Astrocyte (in vitro differentiated cells and primary cell): Measurements from ENCODE around the gene HERC6. TPM values are rescaled to one million over a fixed set of nuclear protein-coding genes. Genes with fewer than 3 reads are reported as not detected.
"Not testable (repeated sequence)": the region's sequence is repeated elsewhere in the genome, so short reads cannot be mapped to it uniquely, and the experiment has no call there.

Source experiments
- DNase-seq: peaks from one replicate; pipeline ENCODE4 v3.0.0-alpha.2; 2010; ENCODE audit warnings: low read depth
- FAIRE-seq: peaks from 2 replicates; lab custom pipeline; 2011; peaks lifted over from hg19 to GRCh38; lab: Jason Lieb, UNC
- H2AFZ ChIP-seq: 2 replicates; pipeline ENCODE4 v1.6.0; 2012; ENCODE audit warnings: low read depth, low read length, inconsistent platforms
- H3K27ac ChIP-seq: 2 replicates; pipeline ENCODE4 v1.5.1; 2011; ENCODE audit warnings: low read depth, low read length, inconsistent platforms
- H3K27me3 ChIP-seq: 2 replicates; pipeline ENCODE4 v1.6.0; 2011; ENCODE audit warnings: low read length, inconsistent platforms; ENCODE audit not compliant: insufficient read depth
- H3K36me3 ChIP-seq: 2 replicates; pipeline ENCODE4 v1.5.1; 2011; ENCODE audit warnings: low read length, inconsistent platforms; ENCODE audit not compliant: insufficient read depth
- H3K4me1 ChIP-seq: 2 replicates; pipeline ENCODE4 v1.5.1; 2011; ENCODE audit warnings: low read length, inconsistent platforms; ENCODE audit not compliant: insufficient read depth
- H3K4me2 ChIP-seq: 2 replicates; pipeline ENCODE4 v1.6.0; 2012; ENCODE audit warnings: low read length, inconsistent platforms
- H3K4me3 ChIP-seq: 2 replicates; pipeline ENCODE4 v1.5.1; 2011; ENCODE audit warnings: low read depth, mild to moderate bottlenecking, low read length, inconsistent platforms; ENCODE audit not compliant: insufficient read depth
- H3K79me2 ChIP-seq: 2 replicates; pipeline ENCODE4 v1.6.0; 2012; ENCODE audit warnings: mild to moderate bottlenecking, low read length, inconsistent platforms; ENCODE audit not compliant: insufficient read depth
- H3K9ac ChIP-seq: 2 replicates; pipeline ENCODE4 v1.6.0; 2012; ENCODE audit warnings: mild to moderate bottlenecking, low read length, inconsistent platforms
- H3K9me3 ChIP-seq: 2 replicates; pipeline ENCODE4 v1.5.1; 2012; ENCODE audit warnings: low read depth, mild to moderate bottlenecking, low read length, inconsistent platforms; ENCODE audit not compliant: insufficient read depth
- H4K20me1 ChIP-seq: 2 replicates; pipeline ENCODE4 v1.6.0; 2012; ENCODE audit warnings: low read length, inconsistent platforms; ENCODE audit not compliant: insufficient read depth
- H3K27ac Mint-ChIP-seq: one replicate; pipeline ENCODE4 v1.8.0; 2021; ENCODE audit warnings: mild to moderate bottlenecking, mixed read lengths; ENCODE audit not compliant: unreplicated experiment
- H3K27me3 Mint-ChIP-seq: one replicate; pipeline ENCODE4 v1.8.0; 2021; ENCODE audit warnings: low read depth, mixed read lengths; ENCODE audit not compliant: unreplicated experiment
- H3K36me3 Mint-ChIP-seq: one replicate; pipeline ENCODE4 v1.8.0; 2021; ENCODE audit warnings: low read depth, mixed read lengths; ENCODE audit not compliant: unreplicated experiment
- H3K4me1 Mint-ChIP-seq: one replicate; pipeline ENCODE4 v1.8.0; 2021; ENCODE audit warnings: low read depth, mixed read lengths; ENCODE audit not compliant: unreplicated experiment
- H3K4me3 Mint-ChIP-seq: one replicate; pipeline ENCODE4 v1.8.0; 2021; ENCODE audit warnings: mild to moderate bottlenecking, moderate library complexity, mixed read lengths; ENCODE audit not compliant: unreplicated experiment
- H3K9me3 Mint-ChIP-seq: one replicate; pipeline ENCODE4 v1.8.0; 2021; ENCODE audit warnings: mild to moderate bottlenecking, mixed read lengths; ENCODE audit not compliant: unreplicated experiment
- CTCF ChIP-seq: IDR thresholded peaks from 2 replicates; pipeline ENCODE4 v1.5.1; 2011; ENCODE audit warnings: low read depth, mild to moderate bottlenecking, inconsistent platforms, low read length, moderate library complexity; ENCODE audit not compliant: insufficient read depth
- EZH2 ChIP-seq: IDR thresholded peaks from 2 replicates; pipeline ENCODE4 v1.6.1; 2012; ENCODE audit warnings: mild to moderate bottlenecking, low read length, inconsistent platforms; ENCODE audit not compliant: insufficient read depth
- total RNA-seq: library from RNA; stranded (reverse); gene quantifications from 2 replicates; pipeline ENCODE4 v1.2.1, GENCODE V29; 2021

The HERC6 gene
- total RNA-seq, 1 donor from 2014 or later, result 37.3 TPM

- H3K36me3 ChIP-seq, result no peaks in the 10 kb centered on the region
- Mint-ChIP-seq H3K36me3 (no peaks in the 10 kb centered on the region), H3K9me3 (peaks cover under 1% of the 10 kb centered on the region), H3K4me3 (no peak overlapping the region), H3K27ac (no peak overlapping the region), H3K27me3 (no peaks in the 10 kb centered on the region), H3K4me1 (no peaks in the 10 kb centered on the region)
- H3K9ac ChIP-seq, result no peak overlapping the region
- DNase-seq (no peak), FAIRE-seq (no peak)
- H3K27ac ChIP-seq, result no peak overlapping the region
- H4K20me1 ChIP-seq, result no peaks in the 10 kb centered on the region
- H3K4me1 ChIP-seq, result no peaks in the 10 kb centered on the region
- no peaks in the 10 kb centered on the region for H3K79me2 ChIP-seq
- H3K4me2 ChIP-seq, result no peak overlapping the region
- no peaks in the 10 kb centered on the region for H3K9me3 ChIP-seq
- TF ChIP-seq EZH2 (no peak), CTCF (no peak)
- H3K4me3 ChIP-seq, result no peak overlapping the region
- H2AFZ ChIP-seq, result no peak overlapping the region
- peaks cover 2% of the 10 kb centered on the region for H3K27me3 ChIP-seq
Observed at GRCh38 chr4:88366460-88366859, 12.2 kb upstream of the HERC6 start.

- Mint-ChIP-seq H3K27me3 (no peaks in the 10 kb centered on the region), H3K36me3 (no peaks in the 10 kb centered on the region), H3K9me3 (no peaks in the 10 kb centered on the region), H3K4me1 (no peaks in the 10 kb centered on the region), H3K27ac (no peak overlapping the region), H3K4me3 (no peak overlapping the region)
- TF ChIP-seq CTCF (no peak), EZH2 (no peak)
- Histone ChIP-seq H2AFZ (no peak overlapping the region), H3K27me3 (peaks cover 2% of the 10 kb centered on the region), H3K4me3 (no peak overlapping the region), H3K4me2 (no peak overlapping the region), H3K79me2 (no peaks in the 10 kb centered on the region), H3K36me3 (no peaks in the 10 kb centered on the region), H4K20me1 (no peaks in the 10 kb centered on the region), H3K27ac (no peak overlapping the region), H3K9ac (no peak overlapping the region), H3K9me3 (no peaks in the 10 kb centered on the region), H3K4me1 (no peaks in the 10 kb centered on the region)
- no peak for DNase-seq
- no peak for FAIRE-seq
Observed at GRCh38 chr4:88367826-88368225, 10.8 kb upstream of the HERC6 start.

- H3K9me3 Mint-ChIP-seq, H3K27me3 ChIP-seq, H4K20me1 ChIP-seq, H3K27ac ChIP-seq, H3K9ac ChIP-seq, H3K9me3 ChIP-seq, H2AFZ ChIP-seq, H3K4me1 ChIP-seq, FAIRE-seq, H3K4me2 ChIP-seq, H3K4me1 Mint-ChIP-seq, H3K27ac Mint-ChIP-seq, H3K36me3 ChIP-seq, H3K27me3 Mint-ChIP-seq, H3K4me3 Mint-ChIP-seq, H3K4me3 ChIP-seq, H3K79me2 ChIP-seq, H3K36me3 Mint-ChIP-seq: not testable (repeated sequence)
- peak; percentile 63 for TF ChIP-seq CTCF
- DNase-seq, result peak; percentile 9
Observed at GRCh38 chr4:88369180-88369812, 9.4 kb upstream of the HERC6 start.
